NCI-H1048 (cell line): ENCODE results near the gene CLASRP.
"Not testable (repeated sequence)": the region's sequence is repeated elsewhere in the genome, so short reads cannot be mapped to it uniquely, and the experiment has no call there.

Experiments
- DNase-seq: peaks from one replicate; lab custom pipeline; 2025; lab: John Stamatoyannopoulos, UW

Gene CLASRP

GRCh38 chr19:45103508-45104319, 64.9 kb downstream of the CLASRP start:
- DNase-seq = no peak

- DNase-seq = no peak
These were observed 66.0 kb downstream of the CLASRP start for GRCh38 chr19:45104658-45105349.

- not testable (repeated sequence) for DNase-seq
These were observed 67.5 kb downstream of the CLASRP start for GRCh38 chr19:45106363-45106762.

- no peak for DNase-seq
These were observed 68.8 kb downstream of the CLASRP start for GRCh38 chr19:45107621-45108150.

GRCh38 chr19:45110851-45111266, 72.0 kb downstream of the CLASRP start:
- DNase-seq = no peak

GRCh38 chr19:45112111-45112827, 73.4 kb downstream of the CLASRP start:
- DNase-seq = no peak

- no peak for DNase-seq
These were observed 74.8 kb downstream of the CLASRP start for GRCh38 chr19:45113628-45114027.

GRCh38 chr19:45114116-45114515, 75.3 kb downstream of the CLASRP start:
- no peak for DNase-seq

GRCh38 chr19:45115809-45116615, 77.2 kb downstream of the CLASRP start:
- no peak for DNase-seq

GRCh38 chr19:45117167-45117594, 78.3 kb downstream of the CLASRP start:
- DNase-seq = no peak

- DNase-seq = no peak
These were observed 78.8 kb downstream of the CLASRP start for GRCh38 chr19:45117671-45118070.

- no peak for DNase-seq
These were observed 79.3 kb downstream of the CLASRP start for GRCh38 chr19:45118106-45118505.

GRCh38 chr19:45118591-45119355, 79.9 kb downstream of the CLASRP start:
- DNase-seq = not testable (repeated sequence)

- DNase-seq = no peak
These were observed 80.7 kb downstream of the CLASRP start for GRCh38 chr19:45119582-45119981.
